ENCODE data around the gene ZSWIM5.
"Not testable (repeated sequence)": the region's sequence is repeated elsewhere in the genome, so short reads cannot be mapped to it uniquely, and the experiment has no call there.

The ZSWIM5 gene

GRCh38 chr1:45205910-45206721 is at the start of gene ZSWIM5:
ZSWIM5 (minus strand) TSS chr1:45206605; CDS start chr1:45206350, 255 bp downstream.
- DNase-seq, result peak; percentile 69

- no peak for DNase-seq
These were observed 48.1 kb upstream of the ZSWIM5 start for GRCh38 chr1:45254490-45254889.

DNA sequence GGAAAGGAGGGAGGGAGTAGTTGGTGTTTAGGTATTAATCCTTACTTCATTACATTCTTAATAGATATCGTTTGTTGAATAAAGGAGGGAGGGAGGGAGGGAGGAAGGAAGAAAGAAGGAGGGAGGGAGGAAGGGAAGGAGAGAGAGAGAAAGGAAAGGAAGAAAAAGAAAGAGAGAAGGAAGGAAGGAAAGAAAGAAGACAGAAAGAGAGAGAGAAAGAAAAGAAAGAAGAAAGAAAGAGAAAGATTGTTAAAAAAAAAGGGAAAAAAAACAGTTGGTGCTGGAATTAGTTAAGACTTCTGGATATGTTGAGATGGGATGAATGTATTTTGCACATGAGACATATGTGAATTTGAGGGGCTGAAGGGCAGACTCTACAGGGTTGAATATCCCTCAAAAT is 44.1 kb upstream of the ZSWIM5 start:
- no peak for DNase-seq

DNA sequence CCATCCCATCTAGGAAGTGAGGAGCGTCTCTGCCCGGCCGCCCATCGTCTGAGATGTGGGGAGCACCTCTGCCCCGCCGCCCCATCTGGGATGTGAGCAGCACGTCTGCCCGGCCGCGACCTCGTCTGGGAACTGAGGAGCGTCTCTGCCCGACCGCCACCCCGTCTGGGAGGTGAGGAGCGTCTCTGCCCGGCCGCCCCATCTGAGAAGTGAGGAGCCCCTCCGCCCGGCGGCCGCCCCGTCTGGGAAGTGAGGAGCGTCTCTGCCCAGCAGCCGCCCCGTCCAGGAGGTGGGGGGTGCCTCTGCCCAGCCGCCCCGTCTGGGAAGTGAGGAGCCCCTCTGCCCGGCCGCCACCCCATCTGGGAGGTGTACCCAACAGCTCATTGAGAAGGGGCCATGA is 41.6 kb upstream of the ZSWIM5 start:
- not testable (repeated sequence) for DNase-seq

DNA sequence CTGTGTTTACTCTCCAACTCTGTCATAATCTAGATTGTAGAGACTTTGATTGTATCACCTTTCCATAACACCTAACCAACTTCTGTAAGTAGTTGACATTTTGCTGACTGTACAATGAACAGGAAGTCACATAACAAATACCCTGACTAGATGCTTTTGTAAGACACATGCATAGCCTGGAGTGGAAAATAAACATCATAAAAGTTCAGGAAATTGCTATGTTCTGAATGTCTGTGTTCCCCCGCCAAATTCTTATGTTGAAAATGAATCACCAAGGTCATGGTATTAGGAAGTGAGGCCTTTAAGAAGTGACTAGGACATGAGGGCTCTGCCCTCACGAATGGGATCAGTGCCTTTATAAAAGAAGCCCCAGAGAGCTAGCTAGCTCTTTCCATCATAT is 40.4 kb upstream of the ZSWIM5 start:
- DNase-seq, result peak; percentile 10

DNA sequence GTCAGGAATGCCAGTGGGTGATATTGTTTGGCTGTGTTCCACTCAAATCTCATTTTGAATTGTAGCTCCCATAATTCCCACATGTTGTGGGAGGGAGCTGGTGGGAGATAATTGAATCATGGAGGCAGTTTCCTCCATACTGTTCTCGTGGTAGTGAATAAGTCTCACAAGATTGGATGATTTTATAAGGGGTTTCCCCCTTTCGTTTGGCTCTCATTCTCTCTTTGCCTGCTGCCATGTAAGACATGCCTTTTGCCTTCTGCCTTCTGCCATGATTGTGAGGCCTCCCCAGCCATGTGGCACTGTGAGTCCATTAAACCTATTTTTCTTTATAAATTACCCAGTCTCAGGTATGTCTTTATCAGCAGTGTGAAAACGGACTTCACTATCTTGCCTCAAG is 40.0 kb upstream of the ZSWIM5 start:
- not testable (repeated sequence) for DNase-seq

- DNase-seq, result no peak
These were observed 38.3 kb upstream of the ZSWIM5 start for GRCh38 chr1:45244660-45245059.

DNA sequence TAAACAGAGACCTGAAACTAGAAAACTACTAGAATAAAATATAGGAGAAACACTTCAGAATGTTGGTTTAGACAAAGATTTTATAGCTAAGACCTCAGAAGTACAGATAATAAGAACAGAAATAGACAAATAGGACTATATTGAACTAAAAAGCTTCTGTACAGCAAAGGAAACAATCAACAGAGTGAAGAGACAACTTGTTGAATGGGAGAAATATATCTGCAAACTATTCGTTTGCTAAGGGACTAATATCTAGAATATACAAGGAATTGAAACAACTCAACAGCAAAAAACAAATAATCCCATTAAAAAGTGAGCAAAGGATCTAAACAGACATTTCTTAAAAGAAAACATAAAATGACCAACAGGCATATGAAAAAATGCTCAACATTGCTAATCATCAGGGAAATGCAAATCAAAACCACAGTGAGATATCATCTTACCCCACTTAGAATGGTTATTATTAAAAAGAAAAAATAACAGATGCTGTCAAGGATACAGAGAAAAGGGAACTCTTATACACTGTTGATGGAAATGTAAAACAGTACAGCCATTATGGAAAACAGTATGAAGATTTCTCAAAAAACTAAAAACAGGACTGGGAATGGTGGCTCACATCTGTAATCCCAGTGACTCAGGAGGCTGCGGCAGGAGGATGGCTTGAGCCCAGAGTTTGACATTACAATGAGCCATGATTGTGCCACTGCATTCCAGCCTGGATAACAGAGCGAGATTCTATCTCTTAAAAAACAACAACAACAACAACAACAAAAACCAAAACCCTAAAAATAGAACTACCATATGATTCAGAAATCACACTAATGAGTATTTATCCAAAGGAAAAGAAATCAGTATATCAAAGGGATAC is 37.3 kb upstream of the ZSWIM5 start:
- no peak for DNase-seq

- no peak for DNase-seq
These were observed 32.4 kb upstream of the ZSWIM5 start for GRCh38 chr1:45238846-45239245.

DNA sequence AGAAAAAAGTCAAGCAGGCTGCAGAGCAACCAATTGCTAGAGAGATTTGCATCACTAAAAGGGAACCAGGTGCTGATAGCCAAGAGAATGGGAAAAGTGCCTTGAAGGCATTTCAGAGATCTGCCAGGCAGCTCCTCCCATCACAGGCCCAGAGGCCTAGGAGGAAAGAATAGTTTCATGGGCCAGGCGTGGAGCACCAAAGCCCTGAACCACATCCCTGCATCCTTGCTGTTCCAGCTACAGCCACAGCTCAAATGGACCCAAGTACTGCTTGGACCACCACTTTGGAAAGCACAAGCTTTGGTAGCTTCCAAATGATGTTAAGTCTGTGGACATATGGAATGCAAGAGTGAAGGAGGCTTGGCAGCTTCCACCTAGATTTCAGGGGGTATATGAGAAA is 29.7 kb upstream of the ZSWIM5 start:
- no peak for DNase-seq

GRCh38 chr1:45230537-45230936 is 24.1 kb upstream of the ZSWIM5 start:
- no peak for DNase-seq

GRCh38 chr1:45225598-45225997 is 19.2 kb upstream of the ZSWIM5 start:
- no peak for DNase-seq

- not testable (repeated sequence) for DNase-seq
These were observed 17.3 kb upstream of the ZSWIM5 start for GRCh38 chr1:45223710-45224109.

DNA sequence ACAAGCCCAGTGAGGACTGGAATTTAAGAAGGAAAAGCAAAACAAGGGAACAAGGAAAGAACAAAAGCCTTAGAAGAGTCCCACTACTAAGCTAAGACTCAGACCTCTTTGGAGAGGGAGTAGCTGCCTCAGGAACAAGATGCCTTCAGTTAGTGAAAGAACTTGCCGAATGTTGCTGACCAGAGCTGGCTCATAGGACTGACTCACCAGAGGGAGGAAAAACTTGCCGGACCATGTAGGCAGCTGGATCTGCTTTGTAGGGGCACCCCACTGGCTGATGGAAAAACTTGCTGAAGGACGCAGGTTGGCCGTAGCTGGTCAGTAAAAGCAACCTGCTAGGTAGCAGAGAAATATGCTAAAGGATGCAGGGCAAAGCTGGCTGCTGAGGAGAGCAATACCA is 15.3 kb upstream of the ZSWIM5 start:
- no peak for DNase-seq

DNA sequence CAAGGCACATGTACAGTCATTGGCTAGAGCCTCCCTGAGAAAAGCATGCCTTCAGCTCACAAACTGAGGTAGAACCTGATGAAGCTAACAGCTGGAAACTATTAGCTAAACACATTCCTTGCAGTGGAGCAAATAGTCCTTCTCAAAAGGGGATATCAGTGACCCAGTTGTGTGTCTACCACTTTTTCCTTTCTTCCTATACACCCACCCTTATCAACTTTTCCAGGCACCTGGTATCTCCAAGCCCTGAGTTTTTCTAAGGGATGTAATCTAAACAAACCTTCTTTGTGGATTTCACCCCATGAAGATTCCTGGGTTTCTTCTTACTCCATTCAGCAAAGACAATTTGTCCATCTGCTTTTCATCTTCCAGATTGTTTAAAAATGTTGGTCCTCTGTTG is 10.5 kb upstream of the ZSWIM5 start:
- no peak for DNase-seq

DNA sequence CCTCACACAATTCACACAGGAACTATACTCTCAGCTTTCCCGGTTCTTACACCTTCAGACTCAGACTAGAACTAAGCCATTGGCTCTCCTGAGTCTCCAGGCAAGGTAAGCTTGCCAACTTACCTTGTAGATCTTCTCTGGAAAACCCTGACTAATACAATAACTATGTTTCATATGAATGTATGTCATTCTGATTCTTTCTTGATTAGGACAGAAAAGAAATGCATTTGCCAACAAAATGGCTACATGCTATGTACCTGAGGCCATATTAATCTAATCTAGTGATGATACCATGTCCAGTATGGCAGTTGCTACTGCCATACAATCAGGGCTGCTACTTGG is 9.8 kb upstream of the ZSWIM5 start:
- no peak for DNase-seq

DNA sequence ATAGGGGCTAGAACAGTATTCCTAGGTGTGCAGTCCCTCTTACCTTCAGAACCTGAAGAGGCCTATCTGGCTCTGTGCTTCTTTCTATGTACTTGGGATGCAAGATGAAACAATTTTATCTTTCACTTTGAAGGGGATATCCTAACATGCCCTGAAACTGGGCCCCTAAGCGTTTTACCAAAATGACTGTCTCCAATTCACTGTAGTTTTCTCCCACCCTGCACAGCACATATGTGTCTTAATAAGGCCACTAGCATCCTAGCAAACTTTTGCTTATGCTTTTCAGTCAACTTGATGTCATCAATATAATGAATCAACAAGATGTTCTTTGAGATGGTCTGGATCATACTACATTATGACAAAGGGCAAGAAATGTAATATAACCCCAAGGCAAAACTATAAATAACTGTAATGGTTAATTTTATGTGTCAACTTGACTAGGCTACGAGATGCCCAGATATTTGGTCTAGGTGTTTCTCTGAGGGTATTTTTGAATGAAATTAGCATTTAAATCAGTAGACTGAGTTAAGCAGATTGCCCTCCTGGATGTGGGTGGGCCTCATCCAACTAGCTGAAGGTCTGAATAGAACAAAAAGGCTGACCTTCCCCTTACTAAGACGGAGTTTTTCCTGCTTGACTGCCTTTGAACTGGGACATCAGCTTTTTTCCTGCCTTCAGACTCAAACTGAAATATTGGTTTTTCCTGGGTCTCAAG is 9.2 kb upstream of the ZSWIM5 start:
- no peak for DNase-seq

DNA sequence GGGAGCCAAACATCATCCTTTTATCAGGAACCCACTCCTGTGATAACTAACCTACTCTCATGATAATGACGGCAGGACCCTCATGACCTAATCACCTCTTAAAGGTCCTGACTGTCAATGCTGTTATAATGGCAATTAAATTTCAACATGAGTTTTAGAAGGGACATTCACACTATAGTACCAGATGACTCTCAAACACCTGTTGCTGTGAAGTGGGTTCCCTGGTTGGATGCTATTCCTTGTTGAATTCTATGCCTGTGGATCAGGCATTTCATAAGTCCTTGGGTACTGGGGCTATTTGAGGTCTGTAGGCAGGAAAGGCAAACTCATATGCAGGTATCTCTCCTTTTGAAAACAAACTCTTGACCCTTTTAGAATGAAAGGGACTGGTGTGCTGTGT is 7.5 kb upstream of the ZSWIM5 start:
- DNase-seq, result no peak

- no peak for DNase-seq
These were observed 4.7 kb upstream of the ZSWIM5 start for GRCh38 chr1:45211076-45211475.

DNA sequence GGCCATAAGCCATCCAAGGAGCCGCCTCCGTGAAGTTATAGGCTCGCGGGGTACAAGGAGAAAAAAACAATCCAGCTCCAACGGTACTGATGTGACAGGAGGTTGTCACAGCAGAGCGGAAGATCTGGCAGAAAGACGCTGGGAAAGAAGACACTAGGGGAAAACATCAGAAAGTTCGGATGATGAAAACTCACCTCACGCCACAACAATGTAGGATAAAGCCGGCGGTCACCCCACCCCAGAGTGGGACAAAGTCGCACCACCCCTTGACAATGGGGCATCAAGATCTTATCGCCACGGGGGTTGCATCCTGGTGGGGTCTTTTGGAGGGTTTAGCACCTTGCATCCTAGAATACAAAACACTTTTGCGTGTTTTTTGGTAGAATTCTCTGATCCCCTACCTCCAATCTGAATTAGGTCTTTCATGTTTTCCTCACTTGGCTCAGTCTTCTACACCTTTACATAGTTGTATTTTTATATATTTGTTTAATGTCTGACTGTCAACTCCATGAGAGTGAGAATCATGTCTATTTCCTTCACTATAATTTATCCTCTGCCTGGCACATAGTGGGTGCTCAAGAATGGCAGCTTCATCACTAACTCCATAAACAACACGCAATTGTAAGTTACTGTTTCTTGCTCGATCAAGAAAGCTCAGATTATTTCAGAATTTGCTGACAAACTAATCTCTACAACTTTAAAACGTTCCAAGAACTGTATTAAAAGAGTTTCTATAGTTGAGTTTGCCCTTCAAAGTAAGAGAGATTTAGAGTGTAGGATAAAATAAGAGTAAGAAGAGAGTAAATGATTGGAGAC is 611 bp upstream of the ZSWIM5 start:
- no peak for DNase-seq

GRCh38 chr1:45205011-45205909 is 1.1 kb downstream of the ZSWIM5 start:
- peak; percentile 18 for DNase-seq
